Kidney (tissue), 14 donors: ENCODE measurements around the gene NEO1. TPM values are rescaled to one million over a fixed set of nuclear protein-coding genes. Genes with fewer than 3 reads are reported as not detected.

Experiments
- DNase-seq, 5 donors: peaks; one replicate each; pipeline ENCODE4 v3.0.0-alpha.2; 2013 to 2020
- FAIRE-seq: peaks from 2 replicates; lab custom pipeline; 2012; peaks lifted over from hg19 to GRCh38; lab: Jason Lieb, UNC
- H3K27ac ChIP-seq, 2 donors: one replicate each; pipeline ENCODE4 v1.7.0; 2013; ENCODE audit warnings: low read depth in 2 of 2, low read length in 2 of 2, inconsistent platforms in 1 of 2
- H3K27me3 ChIP-seq: one replicate; pipeline ENCODE4 v1.7.1; 2013; ENCODE audit warnings: low read length, inconsistent platforms; ENCODE audit not compliant: control insufficient read depth, insufficient read depth
- H3K36me3 ChIP-seq, 3 donors: one replicate each; pipeline versions ENCODE4 v1.7.0 to v1.7.1; 2013; ENCODE audit warnings: low read length in 3 of 3, control low read depth in 1 of 3, inconsistent platforms in 1 of 3; ENCODE audit not compliant: insufficient read depth in 3 of 3, control insufficient read depth in 2 of 3
- H3K4me1 ChIP-seq, 3 donors: one replicate each; pipeline versions ENCODE4 v1.7.0 to v1.7.1; 2013; ENCODE audit warnings: low read length in 3 of 3, inconsistent platforms in 1 of 3, low read depth in 1 of 3; ENCODE audit not compliant: control insufficient read depth in 2 of 3, insufficient read depth in 2 of 3
- H3K4me3 ChIP-seq, 3 donors: one replicate each; pipeline versions ENCODE4 v1.7.0 to v1.8.1; 2013; ENCODE audit warnings: low read length in 3 of 3, control low read depth in 1 of 3, inconsistent platforms in 1 of 3
- H3K9ac ChIP-seq, 3 donors: one replicate each; pipeline versions ENCODE4 v1.7.0 to v1.7.1; 2013; ENCODE audit warnings: low read length in 3 of 3, control low read depth in 1 of 3, inconsistent platforms in 1 of 3
- H3K9me3 ChIP-seq, 3 donors: one replicate each; pipeline versions ENCODE4 v1.7.0 to v1.7.1; 2013; ENCODE audit warnings: low read length in 3 of 3, control low read depth in 1 of 3, inconsistent platforms in 1 of 3; ENCODE audit not compliant: control insufficient read depth in 2 of 3, insufficient read depth in 1 of 3
- intact Hi-C: fragments of 100-400 bp; cut with DNase I; formaldehyde crosslinking; loops from one replicate; pipeline ENCODE4 v1.11.1; 2022
- polyA plus RNA-seq: library from polyadenylated mRNA; stranded (reverse); fragments of 350-450 nt; fragmentation: Illumina TruSeq; extraction: RNeasy Lipid Tissue Mini Kit (QIAGEN cat#74804); gene quantifications from one replicate; pipeline ENCODE4 v1.2.3, GENCODE V29; 2014; ENCODE audit warnings: low read depth, low replicate concordance; ENCODE audit not compliant: insufficient read depth
- total RNA-seq: library from RNA; stranded (reverse); fragmentation: NEBNext Ultra II Directional; extraction: Animal tissue kit (Norgen Biotek cat#: 25700); gene quantifications from one replicate; pipeline ENCODE4 v1.2.1, GENCODE V29; 2021
- TF ChIP-seq, protein P1 (sequence below): IDR thresholded peaks from 3 replicates; pipeline ENCODE4 v1.5.1; 2012; ENCODE audit warnings: mild to moderate bottlenecking, moderate library complexity, borderline replicate concordance; ENCODE audit not compliant: insufficient read depth; ENCODE audit errors: extremely low read depth
- donor health status: control.
- donor health status: control.
- donor health status: control.
- donor health status: control.
- donor health status: control.
- donor health status: DM: yes; HTN: yes; CAD: no.
- donor health status: Normal renal cell carcinoma (clear cell type).

The NEO1 gene
- total and polyA plus RNA-seq, 2 donors from 2014 or later, result 12.4 to 43.3 TPM

DNA sequence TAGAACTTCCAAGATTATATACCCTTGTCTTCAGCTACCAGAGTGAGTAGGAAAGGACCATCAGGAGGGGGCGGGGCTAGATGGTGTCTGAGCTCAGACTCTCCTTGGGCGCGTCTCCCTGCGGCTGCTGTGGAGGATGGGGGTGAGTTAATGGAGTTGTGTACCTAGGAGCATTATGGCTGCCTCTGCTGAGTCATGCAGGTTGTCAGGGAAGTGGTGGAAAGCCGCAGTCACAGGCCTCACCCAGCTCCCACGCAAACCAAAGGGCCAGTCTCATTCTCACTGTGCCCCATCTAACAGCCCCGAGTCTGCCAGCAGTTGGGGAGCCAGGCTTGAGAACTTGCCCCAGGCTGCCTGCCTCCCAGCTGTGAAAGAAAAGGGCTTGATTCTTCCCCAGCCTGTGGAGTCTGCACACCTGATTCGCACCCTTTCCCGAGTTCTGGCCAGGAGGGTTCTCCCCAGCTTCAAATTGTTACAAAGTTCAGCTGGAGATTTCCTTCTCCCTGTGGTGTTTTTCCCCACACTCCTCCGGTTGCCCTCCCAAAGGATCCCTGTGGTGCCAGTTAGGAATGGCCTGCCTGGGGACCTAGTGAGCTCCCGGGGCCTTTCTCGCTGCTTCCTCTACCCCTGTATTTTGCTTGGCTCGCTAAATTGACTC, 173.2 kb downstream of the NEO1 start:
- Histone ChIP-seq H3K27me3 (no peaks in the 10 kb centered on the region), H3K27ac (no peak overlapping the region), H3K4me1 (no peaks in the 10 kb centered on the region), H3K9ac (no peak overlapping the region), H3K9me3 (peaks cover 0 to 4% (median 0%) of the 10 kb centered on the region in 3 donors), H3K36me3 (no peaks in the 10 kb centered on the region), H3K4me3 (no peak overlapping the region)
- DNase-seq, result no peak
- TF ChIP-seq, protein P1, sequence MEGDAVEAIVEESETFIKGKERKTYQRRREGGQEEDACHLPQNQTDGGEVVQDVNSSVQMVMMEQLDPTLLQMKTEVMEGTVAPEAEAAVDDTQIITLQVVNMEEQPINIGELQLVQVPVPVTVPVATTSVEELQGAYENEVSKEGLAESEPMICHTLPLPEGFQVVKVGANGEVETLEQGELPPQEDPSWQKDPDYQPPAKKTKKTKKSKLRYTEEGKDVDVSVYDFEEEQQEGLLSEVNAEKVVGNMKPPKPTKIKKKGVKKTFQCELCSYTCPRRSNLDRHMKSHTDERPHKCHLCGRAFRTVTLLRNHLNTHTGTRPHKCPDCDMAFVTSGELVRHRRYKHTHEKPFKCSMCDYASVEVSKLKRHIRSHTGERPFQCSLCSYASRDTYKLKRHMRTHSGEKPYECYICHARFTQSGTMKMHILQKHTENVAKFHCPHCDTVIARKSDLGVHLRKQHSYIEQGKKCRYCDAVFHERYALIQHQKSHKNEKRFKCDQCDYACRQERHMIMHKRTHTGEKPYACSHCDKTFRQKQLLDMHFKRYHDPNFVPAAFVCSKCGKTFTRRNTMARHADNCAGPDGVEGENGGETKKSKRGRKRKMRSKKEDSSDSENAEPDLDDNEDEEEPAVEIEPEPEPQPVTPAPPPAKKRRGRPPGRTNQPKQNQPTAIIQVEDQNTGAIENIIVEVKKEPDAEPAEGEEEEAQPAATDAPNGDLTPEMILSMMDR, result no peak
- FAIRE-seq, result no peak
- intact Hi-C loops, result no loop called here

DNA sequence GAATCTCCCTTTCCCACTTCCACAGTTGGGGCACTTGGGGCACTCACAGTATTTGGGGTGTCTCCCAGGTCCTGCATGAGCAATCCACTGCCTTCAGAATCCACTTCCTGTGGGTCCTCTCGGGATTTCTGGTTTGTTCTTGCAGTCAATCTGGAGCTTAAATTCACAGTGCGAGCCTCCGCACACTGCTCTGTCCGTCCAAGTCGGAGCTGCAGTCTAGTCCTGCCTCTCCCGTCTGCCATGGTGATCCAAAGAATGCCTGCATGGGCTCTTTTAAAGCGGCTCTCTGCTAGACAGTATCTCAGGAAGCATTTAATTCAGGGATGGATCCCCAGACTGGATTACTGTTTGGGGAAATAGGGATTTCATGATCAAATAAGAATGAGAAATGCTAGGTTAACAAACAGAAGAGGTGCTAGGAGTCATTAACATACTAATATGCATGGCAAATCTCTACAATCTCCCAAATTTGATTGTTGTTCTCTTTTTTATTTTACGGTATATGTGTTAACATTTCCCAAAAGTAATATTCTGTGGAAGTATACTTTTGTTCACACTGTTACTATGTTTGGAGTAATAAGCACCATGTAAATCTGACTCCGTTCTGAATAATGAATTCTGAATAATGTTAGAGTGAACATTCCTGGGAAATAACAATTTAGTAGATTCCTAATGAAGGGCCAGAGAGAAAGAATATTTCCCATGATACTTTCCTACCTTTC, 174.0 kb downstream of the NEO1 start:
- DNase-seq (no peak), FAIRE-seq (no peak)
- no peaks in the 10 kb centered on the region for H3K4me1 ChIP-seq
- TF ChIP-seq, protein P1, result no peak
- H3K9me3 ChIP-seq, result peaks cover 0 to 4% (median 0%) of the 10 kb centered on the region in 3 donors
- H3K27ac ChIP-seq, result no peak overlapping the region
- no peaks in the 10 kb centered on the region for H3K36me3 ChIP-seq
- intact Hi-C loops, result no loop called here
- H3K4me3 ChIP-seq, result no peak overlapping the region
- no peak overlapping the region for H3K9ac ChIP-seq
- H3K27me3 ChIP-seq, result no peaks in the 10 kb centered on the region

DNA sequence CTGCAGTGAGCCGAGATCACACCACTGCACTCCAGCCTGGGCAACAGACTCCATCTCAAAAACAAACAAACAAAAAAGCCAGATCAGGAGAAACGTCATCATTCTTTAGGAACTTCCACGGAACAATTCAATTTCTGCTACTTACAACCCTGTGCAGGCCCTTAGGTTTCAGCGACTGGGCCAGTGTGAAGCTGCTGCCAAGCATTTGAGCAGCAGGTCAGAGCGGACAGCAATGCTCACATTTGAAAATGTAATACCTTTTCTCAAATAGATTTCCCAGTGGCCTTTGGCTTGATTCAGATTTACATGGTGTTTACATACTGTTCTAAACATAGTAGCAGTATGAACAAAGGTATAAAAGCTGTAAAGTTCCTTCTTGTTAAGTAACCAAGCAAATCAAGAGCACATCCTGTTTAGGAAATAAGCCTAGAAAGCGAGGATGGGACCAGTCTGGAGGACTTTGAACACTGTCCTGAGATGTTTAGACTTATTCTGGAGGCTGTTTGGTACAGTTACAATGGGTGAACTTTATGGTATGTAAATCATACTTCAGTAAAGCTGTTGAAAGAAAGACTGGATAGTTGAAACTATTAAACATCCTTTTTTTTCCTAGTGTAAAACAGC, 175.3 kb downstream of the NEO1 start:
- H3K4me3 ChIP-seq, result no peak overlapping the region
- no peak overlapping the region for H3K27ac ChIP-seq
- no peaks in the 10 kb centered on the region for H3K4me1 ChIP-seq
- TF ChIP-seq, protein P1, result no peak
- DNase-seq (no peak), FAIRE-seq (no peak)
- no peaks in the 10 kb centered on the region for H3K36me3 ChIP-seq
- intact Hi-C loops, result no loop called here
- peaks cover 0 to 4% (median 0%) of the 10 kb centered on the region in 3 donors for H3K9me3 ChIP-seq
- H3K27me3 ChIP-seq, result no peaks in the 10 kb centered on the region
- no peak overlapping the region for H3K9ac ChIP-seq
